ENCODE data around the gene TUFT1. TPM values are rescaled to one million over a fixed set of nuclear protein-coding genes. Genes with fewer than 3 reads are reported as not detected.
A peak's percentile ranks its signal among the peaks of the same experiment; 100 is the strongest.

The TUFT1 gene
- total RNA-seq, 1 donor from 2014 or later: 7.5 TPM

DNA sequence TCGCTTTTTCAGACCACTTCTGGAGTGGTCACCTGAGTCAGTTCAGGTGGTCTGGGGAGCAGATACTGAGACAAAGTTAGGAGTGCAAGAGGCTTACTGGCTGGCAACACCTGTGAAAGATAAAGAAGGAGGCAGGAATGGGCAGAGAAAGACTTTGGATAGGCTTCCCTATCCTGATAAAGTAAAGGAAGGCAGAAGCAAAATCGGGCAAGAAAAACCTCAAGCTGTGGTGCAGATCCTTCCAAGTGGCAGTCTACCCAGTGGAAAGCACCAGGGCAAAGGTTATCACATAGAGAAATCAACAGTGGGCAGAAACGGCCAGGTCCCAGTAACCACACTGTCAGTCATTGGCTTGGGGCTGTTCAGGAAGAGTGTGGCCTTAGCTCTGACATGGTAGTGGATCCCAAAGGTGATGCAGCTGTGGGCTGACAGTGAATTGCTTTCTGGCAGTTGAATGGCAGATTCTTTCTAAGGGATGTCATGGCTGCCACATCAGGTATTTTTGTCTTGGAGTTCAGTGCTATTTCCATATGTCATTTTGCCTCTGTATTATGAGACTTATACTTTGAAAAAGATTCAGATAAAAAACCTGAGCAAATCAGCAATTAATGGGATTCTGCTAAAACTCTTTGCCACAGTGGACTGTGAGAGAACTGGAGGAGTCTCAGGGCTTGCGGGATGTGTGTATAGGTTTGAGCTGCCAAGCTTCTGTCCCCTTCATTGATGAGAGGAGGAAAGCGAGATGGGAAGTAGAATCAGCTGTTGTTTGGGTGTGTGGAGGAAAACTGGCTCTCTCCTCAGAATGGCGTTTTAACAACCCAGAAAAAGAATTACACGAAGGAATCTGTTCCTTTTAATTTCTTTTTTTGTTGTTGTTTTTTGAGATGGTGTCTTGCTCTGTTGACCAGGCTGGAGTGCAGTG is 37.0 kb upstream of the TUFT1 start:
- H3K4me3 Mint-ChIP-seq: no peak overlapping the region
- no peak overlapping the region for H3K27ac Mint-ChIP-seq (ENCODE audit: unreplicated experiment)
- peaks cover 20% of the 10 kb centered on the region for H3K4me1 Mint-ChIP-seq
- no peaks in the 10 kb centered on the region for H3K27me3 Mint-ChIP-seq (ENCODE audit: low read depth)
- H3K36me3 Mint-ChIP-seq (ENCODE audit: low read depth): no peaks in the 10 kb centered on the region
- no peaks in the 10 kb centered on the region for H3K9me3 Mint-ChIP-seq
- no peak for DNase-seq (ENCODE audit: low read depth, low spot score)
- TF ChIP-seq, protein P1, sequence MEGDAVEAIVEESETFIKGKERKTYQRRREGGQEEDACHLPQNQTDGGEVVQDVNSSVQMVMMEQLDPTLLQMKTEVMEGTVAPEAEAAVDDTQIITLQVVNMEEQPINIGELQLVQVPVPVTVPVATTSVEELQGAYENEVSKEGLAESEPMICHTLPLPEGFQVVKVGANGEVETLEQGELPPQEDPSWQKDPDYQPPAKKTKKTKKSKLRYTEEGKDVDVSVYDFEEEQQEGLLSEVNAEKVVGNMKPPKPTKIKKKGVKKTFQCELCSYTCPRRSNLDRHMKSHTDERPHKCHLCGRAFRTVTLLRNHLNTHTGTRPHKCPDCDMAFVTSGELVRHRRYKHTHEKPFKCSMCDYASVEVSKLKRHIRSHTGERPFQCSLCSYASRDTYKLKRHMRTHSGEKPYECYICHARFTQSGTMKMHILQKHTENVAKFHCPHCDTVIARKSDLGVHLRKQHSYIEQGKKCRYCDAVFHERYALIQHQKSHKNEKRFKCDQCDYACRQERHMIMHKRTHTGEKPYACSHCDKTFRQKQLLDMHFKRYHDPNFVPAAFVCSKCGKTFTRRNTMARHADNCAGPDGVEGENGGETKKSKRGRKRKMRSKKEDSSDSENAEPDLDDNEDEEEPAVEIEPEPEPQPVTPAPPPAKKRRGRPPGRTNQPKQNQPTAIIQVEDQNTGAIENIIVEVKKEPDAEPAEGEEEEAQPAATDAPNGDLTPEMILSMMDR (conservative IDR thresholded peaks at IDR 0.05): no peak

DNA sequence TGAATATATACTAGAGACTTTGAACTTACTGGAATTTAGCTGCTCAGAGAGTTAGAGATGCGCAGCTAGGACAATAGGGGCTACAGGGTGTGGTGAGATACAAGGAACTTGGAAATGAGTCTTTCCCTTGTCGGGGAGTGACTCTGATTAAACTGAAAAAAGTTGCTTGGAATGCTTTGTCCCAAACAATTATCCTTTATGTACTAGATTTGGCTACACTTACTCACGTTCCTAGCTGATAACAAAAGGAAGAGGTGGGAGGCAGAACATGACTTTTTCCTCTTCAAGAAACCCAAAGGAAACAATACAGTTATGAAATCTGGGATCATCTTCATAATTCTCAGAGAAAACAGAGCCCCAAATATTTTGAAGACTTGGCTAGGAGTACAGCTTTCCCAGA is 35.9 kb upstream of the TUFT1 start:
- Mint-ChIP-seq H3K27me3 (ENCODE audit: low read depth) (no peaks in the 10 kb centered on the region), H3K36me3 (ENCODE audit: low read depth) (no peaks in the 10 kb centered on the region), H3K4me3 (no peak overlapping the region), H3K9me3 (no peaks in the 10 kb centered on the region), H3K4me1 (peaks cover 20% of the 10 kb centered on the region), H3K27ac (ENCODE audit: unreplicated experiment) (no peak overlapping the region)
- no peak for DNase-seq (ENCODE audit: low read depth, low spot score)
- TF ChIP-seq, protein P1 (conservative IDR thresholded peaks at IDR 0.05): no peak

DNA sequence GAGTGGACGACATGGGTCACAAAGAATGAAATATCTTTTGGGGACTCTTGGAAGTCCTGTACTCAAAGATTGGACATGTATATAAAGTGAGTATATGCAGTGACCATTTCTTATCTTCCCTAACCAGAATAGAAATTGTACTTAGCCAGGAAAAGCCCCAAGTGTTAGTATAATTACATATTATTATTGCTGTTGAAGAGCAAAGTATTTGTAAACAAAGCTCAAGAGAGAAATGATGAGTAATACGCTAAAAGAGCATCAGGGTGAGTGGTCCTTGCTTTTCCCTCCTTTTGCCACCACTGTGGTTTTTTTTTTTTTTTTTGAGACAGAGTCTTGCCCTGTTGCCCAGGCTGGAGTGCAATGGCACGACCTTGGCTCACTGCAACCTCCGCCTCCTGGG is 35.4 kb upstream of the TUFT1 start:
- Mint-ChIP-seq H3K4me3 (no peak overlapping the region), H3K36me3 (ENCODE audit: low read depth) (no peaks in the 10 kb centered on the region), H3K27me3 (ENCODE audit: low read depth) (no peaks in the 10 kb centered on the region), H3K9me3 (no peaks in the 10 kb centered on the region), H3K27ac (ENCODE audit: unreplicated experiment) (no peak overlapping the region), H3K4me1 (peaks cover 20% of the 10 kb centered on the region)
- no peak for DNase-seq (ENCODE audit: low read depth, low spot score)
- TF ChIP-seq, protein P1 (conservative IDR thresholded peaks at IDR 0.05): no peak

DNA sequence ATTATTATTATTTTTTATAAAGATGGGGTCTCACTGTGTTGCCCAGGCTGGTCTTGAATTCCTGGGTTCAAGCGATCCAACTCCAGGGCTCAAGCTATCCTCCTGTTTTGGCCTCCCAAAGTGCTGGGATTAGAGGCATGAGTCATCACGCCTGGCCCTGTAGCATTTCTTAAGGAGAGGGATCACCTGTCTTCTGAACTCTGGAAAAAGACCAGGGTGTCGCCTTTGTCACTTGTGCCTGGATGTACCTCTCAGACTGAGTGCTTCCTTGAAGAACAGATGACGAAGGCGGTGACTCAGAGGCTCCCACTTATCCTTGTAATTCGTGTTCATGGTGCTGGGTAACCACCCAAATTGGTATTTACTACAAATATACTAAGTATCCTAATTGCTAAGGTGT is 31.3 kb upstream of the TUFT1 start:
- peak overlapping the region; percentile 70 for H3K4me3 Mint-ChIP-seq

DNA sequence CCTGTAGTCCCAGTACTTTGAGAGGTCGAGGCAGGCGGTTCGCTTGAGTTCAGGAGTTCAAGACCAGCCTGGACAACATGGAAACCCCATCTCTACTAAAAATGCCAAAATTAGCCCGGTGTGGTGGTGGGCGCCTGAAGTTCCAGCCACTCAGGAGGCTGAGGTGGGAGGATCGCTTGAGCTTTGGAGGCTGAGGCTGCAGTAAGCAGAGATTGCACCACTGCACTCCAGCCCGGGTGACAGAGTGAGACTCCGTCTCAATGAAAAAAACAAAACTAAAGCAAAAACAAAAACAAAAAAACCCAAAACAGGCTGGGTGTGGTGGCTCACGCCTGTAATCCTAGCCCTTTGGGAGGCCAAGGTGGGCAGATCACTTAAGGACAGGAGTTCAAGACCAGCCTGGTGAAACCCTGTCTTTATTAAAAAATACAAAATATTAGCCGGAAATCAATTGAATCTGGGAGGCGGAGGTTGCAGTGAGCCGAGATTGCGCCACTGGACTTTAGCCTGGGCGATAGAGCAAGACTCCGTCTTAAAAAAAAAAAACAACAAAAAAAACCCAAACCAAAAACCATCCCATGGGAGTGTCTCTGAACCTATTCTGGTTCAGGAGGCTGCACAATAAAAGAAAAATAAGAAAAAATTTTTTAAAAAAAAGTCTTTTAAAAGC is 30.6 kb upstream of the TUFT1 start:
- peaks cover 21% of the 10 kb centered on the region for H3K27me3 Mint-ChIP-seq (ENCODE audit: low read depth)
- DNase-seq (ENCODE audit: low read depth, low spot score): no peak
- TF ChIP-seq, protein P1 (conservative IDR thresholded peaks at IDR 0.05): no peak
- H3K4me3 Mint-ChIP-seq: peak overlapping the region; percentile 96
- H3K36me3 Mint-ChIP-seq (ENCODE audit: low read depth): no peaks in the 10 kb centered on the region
- no peak overlapping the region for H3K27ac Mint-ChIP-seq (ENCODE audit: unreplicated experiment)
- peaks cover 39% of the 10 kb centered on the region for H3K4me1 Mint-ChIP-seq
- H3K9me3 Mint-ChIP-seq: no peaks in the 10 kb centered on the region

More for the DNA sequence above, 31.3 kb upstream of the TUFT1 start:
- H3K27ac Mint-ChIP-seq (ENCODE audit: unreplicated experiment): no peak overlapping the region
- H3K36me3 Mint-ChIP-seq (ENCODE audit: low read depth): no peaks in the 10 kb centered on the region
- no peak for DNase-seq (ENCODE audit: low read depth, low spot score)
- peaks cover 36% of the 10 kb centered on the region for H3K4me1 Mint-ChIP-seq
- no peaks in the 10 kb centered on the region for H3K9me3 Mint-ChIP-seq
- TF ChIP-seq, protein P1 (conservative IDR thresholded peaks at IDR 0.05): no peak
- peaks cover 19% of the 10 kb centered on the region for H3K27me3 Mint-ChIP-seq (ENCODE audit: low read depth)
